HepG2 (cell line): Measurements from ENCODE around the gene PRTN3. TPM values are rescaled to one million over a fixed set of nuclear protein-coding genes. Genes with fewer than 3 reads are reported as not detected.
A peak's percentile ranks its signal among the peaks of the same experiment; 100 is the strongest.

Experiments used
- ARNTL ChIP-seq: sonication (generic); formaldehyde crosslinking; IDR thresholded peaks from 2 replicates; pipeline ENCODE4 v1.4.0; 2020; ENCODE audit warnings: mild to moderate bottlenecking, missing genetic modification reagents
- CBFB ChIP-seq: sonication (generic); formaldehyde crosslinking; IDR thresholded peaks from 2 replicates; pipeline ENCODE4 v1.4.0; 2020; ENCODE audit warnings: missing genetic modification reagents
- CC2D1A ChIP-seq: sonication (generic); formaldehyde crosslinking; IDR thresholded peaks from 2 replicates; pipeline ENCODE4 v1.8.1; 2023; ENCODE audit warnings: mild to moderate bottlenecking, missing genetic modification reagents
- FOSL1 ChIP-seq: sonication (generic); formaldehyde crosslinking; IDR thresholded peaks from 2 replicates; pipeline ENCODE4 v1.9.0; 2021; ENCODE audit warnings: missing genetic modification reagents, borderline replicate concordance
- GABPB1 ChIP-seq: IDR thresholded peaks from 2 replicates; pipeline ENCODE4 v1.6.1; 2016; ENCODE audit warnings: mild to moderate bottlenecking, missing genetic modification reagents, moderate library complexity, missing compliant biosample characterization
- GFI1 ChIP-seq: sonication (generic); formaldehyde crosslinking; IDR thresholded peaks from 2 replicates; pipeline ENCODE4 v1.5.0; 2020; ENCODE audit warnings: missing genetic modification reagents, mild to moderate bottlenecking, borderline replicate concordance
- HOXA3 ChIP-seq: sonication (generic); formaldehyde crosslinking; IDR thresholded peaks from 2 replicates; pipeline ENCODE4 v1.5.0; 2020; ENCODE audit warnings: missing genetic modification reagents
- KDM5B ChIP-seq: sonication (generic); formaldehyde crosslinking; IDR thresholded peaks from 2 replicates; pipeline ENCODE4 v1.4.0; 2020; ENCODE audit warnings: missing genetic modification reagents, mild to moderate bottlenecking, borderline replicate concordance
- MED8 ChIP-seq: sonication (generic); formaldehyde crosslinking; IDR thresholded peaks from 2 replicates; pipeline ENCODE4 v1.8.1; 2023; ENCODE audit warnings: mild to moderate bottlenecking, missing genetic modification reagents; ENCODE audit not compliant: insufficient replicate concordance
- PRMT3 ChIP-seq: sonication (generic); formaldehyde crosslinking; IDR thresholded peaks from 2 replicates; pipeline ENCODE4 v1.8.1; 2022; ENCODE audit warnings: low read depth, mild to moderate bottlenecking, moderate library complexity, missing genetic modification reagents, borderline replicate concordance
- YEATS2 ChIP-seq: sonication (generic); formaldehyde crosslinking; IDR thresholded peaks from 2 replicates; pipeline ENCODE4 v1.4.0; 2020; ENCODE audit warnings: missing genetic modification reagents, borderline replicate concordance
- ZMAT3 ChIP-seq: sonication (generic); formaldehyde crosslinking; conservative IDR thresholded peaks from 2 replicates; pipeline ENCODE4 v1.7.0; 2021; ENCODE audit warnings: missing genetic modification reagents
- ZNF563 ChIP-seq: sonication (generic); formaldehyde crosslinking; IDR thresholded peaks from 2 replicates; pipeline ENCODE4 v1.8.0; 2022; ENCODE audit warnings: mild to moderate bottlenecking, moderate library complexity, missing genetic modification reagents
- ZNF781 ChIP-seq: sonication (generic); formaldehyde crosslinking; IDR thresholded peaks from 2 replicates; pipeline ENCODE4 v1.5.1; 2020; ENCODE audit warnings: borderline replicate concordance, mild to moderate bottlenecking, missing genetic modification reagents; ENCODE audit errors: not compliant biosample characterization
- polyA plus RNA-seq, 8 experiments: library from polyadenylated mRNA; depleted of rRNA in 3 of 8; stranded (reverse) in 7 of 8; unstranded in 1 of 8; fragments of >200 nt; fragmentation: Illumina TruSeq in 4 of 8; extraction: Trizol in 4 of 8; gene quantifications; 2 replicates each; pipeline versions ENCODE4 v1.2.1 to v1.2.3, GENCODE V29; 2011 to 2016; ENCODE audit warnings: low read depth in 4 of 8, missing spikeins in 1 of 8, mixed read lengths in 1 of 8; ENCODE audit not compliant: insufficient read depth in 1 of 8
- total RNA-seq, 5 experiments: library from RNA; depleted of rRNA; stranded (reverse); fragments of >200 nt; fragmentation: Illumina TruSeq; extraction: Trizol; gene quantifications; 2 replicates each; pipeline ENCODE4 v1.2.3, GENCODE V29; 2016; ENCODE audit warnings: low read depth in 1 of 5
- TF ChIP-seq, protein P1 (sequence below): sonication (generic); formaldehyde crosslinking; IDR thresholded peaks from 2 replicates; pipeline ENCODE4 v1.4.0; 2020; ENCODE audit warnings: missing genetic modification reagents, mild to moderate bottlenecking, borderline replicate concordance
- TF ChIP-seq, protein P2 (sequence below): sonication (generic); formaldehyde crosslinking; IDR thresholded peaks from 2 replicates; pipeline ENCODE4 v1.4.0; 2020; ENCODE audit warnings: missing genetic modification reagents

The PRTN3 gene
- total and polyA plus RNA-seq, 2 of the 13 experiments (the other 11 are each of a cell fraction or from before 2014, with no cell fraction given): not detected

DNA sequence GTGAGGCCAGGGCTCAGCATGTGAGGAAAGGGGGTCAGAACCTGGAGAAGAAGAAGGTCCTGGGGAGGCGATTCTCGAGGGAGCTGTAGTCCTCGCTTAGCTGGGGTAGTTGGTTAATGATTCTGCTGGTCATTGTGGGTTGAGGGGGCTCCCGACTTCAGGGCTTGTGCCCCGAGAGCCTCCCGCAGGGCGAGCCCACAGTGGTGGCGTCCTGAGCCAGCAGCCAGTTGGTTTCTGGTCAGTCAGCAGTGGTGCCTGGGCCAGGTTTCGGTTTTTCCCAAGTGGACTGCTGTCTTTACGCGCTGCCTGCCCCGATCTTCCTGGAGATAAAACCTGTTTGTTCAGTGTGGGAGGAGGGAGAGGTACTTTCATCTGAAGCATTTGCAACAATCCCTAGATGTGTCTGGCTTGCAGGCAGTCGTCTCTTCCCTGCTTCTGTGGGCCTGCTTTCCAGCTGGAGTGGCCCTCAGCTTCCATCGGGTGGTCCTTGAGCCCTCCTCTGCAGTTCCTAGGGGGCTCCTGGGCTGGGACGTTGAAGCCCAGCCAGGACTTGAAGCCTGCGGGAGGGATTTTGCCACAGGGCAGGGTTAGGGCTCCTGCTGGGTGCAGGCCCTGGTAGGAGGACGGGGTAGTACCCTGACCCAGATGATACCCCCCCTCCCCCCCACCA is 40.3 kb upstream of the PRTN3 start (continued):
- TF ChIP-seq, protein P1, sequence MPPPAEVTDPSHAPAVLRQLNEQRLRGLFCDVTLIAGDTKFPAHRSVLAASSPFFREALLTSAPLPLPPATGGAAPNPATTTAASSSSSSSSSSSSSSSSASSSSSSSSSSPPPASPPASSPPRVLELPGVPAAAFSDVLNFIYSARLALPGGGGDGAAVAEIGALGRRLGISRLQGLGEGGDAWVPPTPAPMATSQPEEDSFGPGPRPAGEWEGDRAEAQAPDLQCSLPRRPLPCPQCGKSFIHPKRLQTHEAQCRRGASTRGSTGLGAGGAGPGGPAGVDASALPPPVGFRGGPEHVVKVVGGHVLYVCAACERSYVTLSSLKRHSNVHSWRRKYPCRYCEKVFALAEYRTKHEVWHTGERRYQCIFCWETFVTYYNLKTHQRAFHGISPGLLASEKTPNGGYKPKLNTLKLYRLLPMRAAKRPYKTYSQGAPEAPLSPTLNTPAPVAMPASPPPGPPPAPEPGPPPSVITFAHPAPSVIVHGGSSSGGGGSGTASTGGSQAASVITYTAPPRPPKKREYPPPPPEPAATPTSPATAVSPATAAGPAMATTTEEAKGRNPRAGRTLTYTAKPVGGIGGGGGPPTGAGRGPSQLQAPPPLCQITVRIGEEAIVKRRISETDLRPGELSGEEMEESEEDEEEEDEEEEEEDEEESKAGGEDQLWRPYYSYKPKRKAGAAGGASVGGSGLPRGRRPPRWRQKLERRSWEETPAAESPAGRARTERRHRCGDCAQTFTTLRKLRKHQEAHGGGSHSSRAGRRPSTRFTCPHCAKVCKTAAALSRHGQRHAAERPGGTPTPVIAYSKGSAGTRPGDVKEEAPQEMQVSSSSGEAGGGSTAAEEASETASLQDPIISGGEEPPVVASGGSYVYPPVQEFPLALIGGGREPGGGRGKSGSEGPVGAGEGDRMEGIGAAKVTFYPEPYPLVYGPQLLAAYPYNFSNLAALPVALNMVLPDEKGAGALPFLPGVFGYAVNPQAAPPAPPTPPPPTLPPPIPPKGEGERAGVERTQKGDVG (CRISPR knock-in tag): no peak
- TF ChIP-seq PRMT3 (no peak), GFI1 (CRISPR knock-in tag) (no peak), FOSL1 (CRISPR knock-in tag) (no peak), GABPB1 (no peak), CC2D1A (CRISPR knock-in tag) (no peak), ZNF563 (CRISPR knock-in tag) (no peak), ZMAT3 (CRISPR knock-in tag) (no peak), MED8 (no peak), ARNTL (CRISPR knock-in tag) (no peak), KDM5B (no peak), ZNF781 (CRISPR knock-in tag) (no peak), YEATS2 (CRISPR knock-in tag) (no peak), CBFB (no peak), HOXA3 (CRISPR knock-in tag) (peak; percentile 40; the same call in 1 of the 2 replicates)
- TF ChIP-seq, protein P2, sequence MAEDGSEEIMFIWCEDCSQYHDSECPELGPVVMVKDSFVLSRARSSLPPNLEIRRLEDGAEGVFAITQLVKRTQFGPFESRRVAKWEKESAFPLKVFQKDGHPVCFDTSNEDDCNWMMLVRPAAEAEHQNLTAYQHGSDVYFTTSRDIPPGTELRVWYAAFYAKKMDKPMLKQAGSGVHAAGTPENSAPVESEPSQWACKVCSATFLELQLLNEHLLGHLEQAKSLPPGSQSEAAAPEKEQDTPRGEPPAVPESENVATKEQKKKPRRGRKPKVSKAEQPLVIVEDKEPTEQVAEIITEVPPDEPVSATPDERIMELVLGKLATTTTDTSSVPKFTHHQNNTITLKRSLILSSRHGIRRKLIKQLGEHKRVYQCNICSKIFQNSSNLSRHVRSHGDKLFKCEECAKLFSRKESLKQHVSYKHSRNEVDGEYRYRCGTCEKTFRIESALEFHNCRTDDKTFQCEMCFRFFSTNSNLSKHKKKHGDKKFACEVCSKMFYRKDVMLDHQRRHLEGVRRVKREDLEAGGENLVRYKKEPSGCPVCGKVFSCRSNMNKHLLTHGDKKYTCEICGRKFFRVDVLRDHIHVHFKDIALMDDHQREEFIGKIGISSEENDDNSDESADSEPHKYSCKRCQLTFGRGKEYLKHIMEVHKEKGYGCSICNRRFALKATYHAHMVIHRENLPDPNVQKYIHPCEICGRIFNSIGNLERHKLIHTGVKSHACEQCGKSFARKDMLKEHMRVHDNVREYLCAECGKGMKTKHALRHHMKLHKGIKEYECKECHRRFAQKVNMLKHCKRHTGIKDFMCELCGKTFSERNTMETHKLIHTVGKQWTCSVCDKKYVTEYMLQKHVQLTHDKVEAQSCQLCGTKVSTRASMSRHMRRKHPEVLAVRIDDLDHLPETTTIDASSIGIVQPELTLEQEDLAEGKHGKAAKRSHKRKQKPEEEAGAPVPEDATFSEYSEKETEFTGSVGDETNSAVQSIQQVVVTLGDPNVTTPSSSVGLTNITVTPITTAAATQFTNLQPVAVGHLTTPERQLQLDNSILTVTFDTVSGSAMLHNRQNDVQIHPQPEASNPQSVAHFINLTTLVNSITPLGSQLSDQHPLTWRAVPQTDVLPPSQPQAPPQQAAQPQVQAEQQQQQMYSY (CRISPR knock-in tag): peak; percentile 71
